CD4-positive, alpha-beta T cell treated with Interleukin-17A for 1 hour (primary cell): ENCODE data around the gene GNB1.

ENCODE experiments used
- DNase-seq: peaks from one replicate; pipeline ENCODE4 v3.0.0-alpha.2; 2020

GNB1 gene

DNA sequence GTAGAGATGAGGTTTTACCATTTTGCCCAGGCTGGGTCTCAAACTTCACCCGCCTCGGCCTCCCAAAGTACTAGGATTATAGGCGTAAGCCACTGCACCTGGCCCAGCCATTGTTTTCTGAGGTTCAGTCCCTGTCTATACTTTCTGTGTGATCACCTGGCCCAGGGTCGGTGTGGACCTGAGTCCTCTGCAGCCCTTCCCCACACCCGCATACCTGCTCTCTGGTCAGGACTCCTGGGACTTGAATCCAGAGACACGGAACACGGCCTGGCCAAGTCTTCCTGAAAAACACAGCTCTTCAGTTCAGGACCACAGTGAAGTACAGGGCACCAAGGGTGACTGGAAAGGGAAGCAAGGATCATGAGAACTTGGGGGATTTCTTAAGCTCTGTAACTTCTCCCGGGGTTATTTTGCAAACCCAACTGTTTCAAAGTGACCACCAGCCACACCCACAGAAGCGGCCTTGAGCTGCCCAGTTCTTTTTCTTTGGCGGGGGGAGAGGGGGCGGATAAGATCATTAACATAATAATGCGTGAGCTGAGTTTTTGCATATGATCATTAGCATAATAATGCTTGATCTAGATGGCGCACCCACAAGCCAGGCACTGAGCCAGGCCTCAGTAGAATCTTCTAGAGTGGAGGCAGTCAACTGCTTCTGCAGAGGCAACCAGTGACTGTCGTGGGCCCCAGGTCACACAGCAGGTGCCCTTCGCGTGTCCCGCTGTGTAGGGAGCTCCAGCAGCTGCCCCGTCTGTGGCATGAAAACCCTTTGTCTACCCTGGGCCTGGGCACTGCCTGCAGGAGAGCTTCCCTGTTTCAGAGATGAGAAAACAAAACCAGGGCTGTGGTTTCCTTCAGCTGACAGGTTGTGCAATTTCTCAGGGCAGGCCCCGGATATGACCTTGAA is 110.9 kb downstream of the GNB1 start:
- peak; percentile 80 for DNase-seq

DNA sequence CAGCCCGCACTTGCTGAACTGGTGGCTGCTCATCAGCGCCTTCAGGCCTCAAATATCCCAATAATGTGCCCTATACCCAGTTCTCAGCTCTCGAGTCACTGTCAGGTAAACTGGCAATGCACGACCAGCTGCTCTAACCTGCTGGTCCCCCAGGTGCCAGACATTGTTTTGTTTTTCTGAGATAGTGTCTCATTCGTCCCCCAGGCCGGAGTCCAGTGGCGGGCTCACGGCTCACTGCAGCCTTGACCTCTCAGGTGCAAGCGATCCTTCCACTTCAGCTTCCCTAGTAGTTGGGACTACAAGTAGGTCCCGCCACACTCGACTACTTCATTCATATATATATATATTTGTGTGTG is 111.6 kb downstream of the GNB1 start:
- peak; percentile 6 for DNase-seq

DNA sequence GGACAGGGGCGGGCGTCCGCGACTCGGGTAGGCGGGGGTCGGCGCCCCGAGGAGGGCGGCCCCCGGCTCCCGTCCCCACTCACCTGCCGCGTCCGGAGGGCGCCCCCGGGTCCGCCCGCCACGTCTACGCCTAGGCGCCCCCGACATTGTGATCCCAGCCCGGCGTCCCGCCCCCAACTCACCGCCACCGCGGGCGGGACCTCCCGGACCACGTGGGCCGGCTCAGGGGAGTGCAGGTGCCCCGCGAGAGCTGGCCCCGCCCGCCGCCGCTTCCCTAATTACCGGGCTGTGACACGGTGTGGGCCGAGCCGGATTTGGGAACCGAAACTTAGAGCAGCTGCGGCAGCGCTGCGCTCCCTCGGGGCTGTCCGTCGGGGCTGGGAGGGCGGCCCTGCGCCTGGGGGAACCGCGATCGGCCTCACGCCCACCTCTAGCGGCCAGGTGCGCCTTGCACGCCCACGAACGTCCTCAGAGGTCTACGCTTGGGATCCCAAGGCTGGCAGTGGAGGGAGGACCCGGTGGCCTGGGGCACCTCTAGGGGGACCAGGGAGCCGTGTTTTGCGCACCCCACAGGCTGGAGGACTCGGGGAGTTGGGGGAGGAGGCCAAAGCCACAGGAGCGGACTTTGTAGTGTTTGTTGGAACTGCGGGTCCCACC is 112.1 kb downstream of the GNB1 start:
- DNase-seq = peak; percentile 87

DNA sequence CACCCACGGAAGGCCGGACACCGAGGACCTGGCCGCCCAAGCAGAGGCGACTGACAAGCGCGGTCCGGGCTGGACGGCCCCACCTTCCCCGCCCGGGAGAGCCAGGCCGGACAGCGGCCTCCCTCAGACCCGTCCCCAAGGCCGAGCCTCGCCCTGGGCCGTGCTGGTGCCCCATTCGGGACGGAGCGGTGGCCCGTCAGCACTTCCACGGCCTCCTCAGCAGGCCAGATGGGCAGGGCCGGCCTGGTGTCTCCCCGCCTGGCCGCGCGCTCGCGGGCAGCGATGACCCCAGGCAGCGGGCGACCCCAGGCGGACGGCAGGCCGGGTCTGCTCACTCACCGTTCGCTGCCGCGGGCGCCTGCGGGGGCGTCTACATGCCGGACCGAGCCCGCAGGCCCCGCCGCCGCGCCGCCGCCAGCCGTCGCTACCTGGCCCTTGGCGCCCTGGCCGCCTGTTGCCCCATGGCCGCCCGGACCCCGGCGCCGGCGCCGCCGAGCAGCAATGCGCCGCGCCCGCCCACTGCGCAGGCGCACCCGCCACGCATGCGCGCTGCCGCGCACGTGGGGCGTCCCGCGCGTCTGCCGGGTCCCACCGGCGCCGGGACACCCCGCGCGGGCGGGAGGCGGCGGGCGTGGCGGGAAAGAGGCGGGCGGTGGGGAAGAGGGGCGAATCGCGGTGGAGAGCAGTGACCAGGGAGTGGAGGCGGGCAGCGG is 112.8 kb downstream of the GNB1 start, which contains the start of gene NADK:
Gene NADK, minus strand, starts transcription at position 521 of the 713 bp plus-strand sequence. CDS start 13,064 bp downstream, outside the sequence.
- DNase-seq = peak; percentile 75

DNA sequence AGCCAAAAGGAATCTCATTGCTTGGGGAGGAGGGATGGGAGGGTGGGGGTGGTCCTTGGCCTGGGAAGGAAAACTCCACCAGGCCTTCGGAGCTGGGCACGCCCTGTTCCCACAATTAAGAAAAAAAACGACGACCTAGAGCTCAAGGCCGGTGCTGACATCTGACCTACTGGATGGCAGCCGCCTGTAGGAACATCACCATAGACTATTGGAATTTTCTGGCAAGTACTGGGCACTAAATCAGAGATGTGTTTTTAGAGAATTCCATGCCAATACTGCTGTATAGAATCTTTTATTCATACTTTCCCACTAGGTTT is 113.3 kb downstream of the GNB1 start:
- DNase-seq = no peak

DNA sequence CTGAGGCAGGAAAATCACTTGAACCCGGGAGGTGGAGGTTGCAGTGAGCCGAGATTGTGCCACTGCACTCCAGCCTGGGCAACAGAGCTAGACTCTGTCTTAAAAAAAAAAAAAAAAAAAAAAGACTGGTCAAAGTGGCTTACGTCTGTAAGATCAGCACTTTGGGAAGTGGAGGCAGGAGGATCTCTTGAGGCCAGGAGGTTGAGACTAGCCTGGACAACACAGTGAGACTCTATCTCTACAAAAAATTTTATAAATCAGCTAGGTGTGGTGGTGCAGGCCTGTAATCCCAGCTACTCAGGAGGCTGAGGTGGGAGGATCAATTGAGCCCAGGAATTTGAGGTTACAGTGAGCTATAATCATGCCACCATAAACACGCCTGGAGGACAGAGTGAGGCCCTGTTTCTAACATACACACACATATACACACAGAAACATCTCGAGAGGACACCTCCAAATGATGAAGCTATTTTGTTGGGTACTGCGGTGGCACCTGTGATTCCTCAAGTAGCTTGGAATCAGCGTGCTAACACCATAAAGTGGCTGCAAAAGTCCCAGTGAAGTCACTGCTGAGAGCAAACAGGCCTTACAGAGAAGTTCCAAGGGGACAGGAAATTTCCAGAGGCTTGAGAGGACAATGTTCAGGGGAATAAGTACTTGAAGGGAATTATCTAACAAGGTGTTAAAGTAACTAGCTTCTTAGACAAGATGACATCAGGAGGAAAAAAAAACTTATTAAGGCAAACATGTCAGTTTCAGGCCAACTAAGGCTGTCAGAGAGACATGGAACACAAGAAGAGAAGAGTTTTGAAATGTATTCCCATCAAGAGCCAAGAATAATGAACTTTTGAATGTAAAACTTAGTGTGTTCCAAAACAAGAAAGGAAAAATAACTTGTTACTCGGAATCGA is 114.0 kb downstream of the GNB1 start:
- no peak for DNase-seq

DNA sequence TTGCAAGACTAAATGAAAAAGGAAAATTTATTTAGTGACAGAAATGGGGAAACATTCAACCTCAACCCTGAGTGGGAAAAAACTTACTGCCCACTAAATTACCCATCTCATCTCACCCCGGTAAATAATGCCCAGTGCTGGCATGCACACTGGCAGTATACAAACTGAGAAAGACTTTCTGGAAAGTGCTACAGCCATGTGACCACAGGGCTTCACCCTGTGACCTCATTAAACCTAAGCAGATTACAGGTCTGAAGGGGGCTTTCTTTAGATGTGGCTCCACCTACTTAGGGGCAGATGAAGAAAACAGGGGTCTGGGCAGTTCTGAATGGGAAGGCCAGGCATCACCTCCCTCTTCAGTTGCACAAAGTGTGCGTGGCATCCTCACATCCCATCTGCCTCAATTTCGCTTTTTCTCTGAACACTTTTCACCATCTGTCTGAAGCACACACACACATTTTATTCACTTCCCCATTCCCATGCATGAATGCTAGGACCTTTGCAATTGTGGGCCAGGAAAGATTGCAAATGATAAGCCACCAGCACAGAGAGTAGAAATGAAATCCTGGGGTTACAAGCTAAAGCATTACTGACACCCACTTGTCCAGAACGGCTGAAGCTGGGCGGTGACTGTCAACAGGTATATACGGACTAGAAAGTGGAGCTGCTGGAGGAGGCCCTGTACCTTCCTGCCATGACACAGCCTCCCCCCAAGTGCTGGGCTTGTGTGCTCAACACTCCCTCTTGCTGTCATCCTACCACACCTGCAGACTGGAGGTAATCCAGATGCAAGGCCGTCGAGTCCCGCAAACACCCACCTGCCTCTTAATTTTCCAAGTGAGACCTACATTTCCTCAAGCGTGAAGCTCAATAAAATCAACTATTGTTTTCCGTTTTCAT is 115.3 kb downstream of the GNB1 start:
- no peak for DNase-seq

DNA sequence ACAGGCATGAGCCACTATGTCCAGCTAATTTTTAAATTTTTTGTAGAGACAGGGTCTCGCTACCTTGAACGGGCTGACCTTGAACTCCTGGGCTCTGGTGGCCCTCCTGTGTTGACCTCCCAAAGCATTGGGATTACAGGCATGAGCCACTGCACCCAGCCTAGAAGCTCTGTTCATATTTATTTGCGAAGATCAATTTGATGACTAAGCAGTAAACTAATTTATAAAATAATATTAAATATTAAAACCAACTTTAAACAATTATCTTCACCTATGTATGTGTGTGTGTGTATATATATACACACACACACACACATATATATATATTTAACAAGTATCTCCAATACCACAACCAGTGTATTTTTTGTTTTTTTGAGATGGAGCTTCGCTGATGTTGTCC is 117.0 kb downstream of the GNB1 start:
- no peak for DNase-seq

DNA sequence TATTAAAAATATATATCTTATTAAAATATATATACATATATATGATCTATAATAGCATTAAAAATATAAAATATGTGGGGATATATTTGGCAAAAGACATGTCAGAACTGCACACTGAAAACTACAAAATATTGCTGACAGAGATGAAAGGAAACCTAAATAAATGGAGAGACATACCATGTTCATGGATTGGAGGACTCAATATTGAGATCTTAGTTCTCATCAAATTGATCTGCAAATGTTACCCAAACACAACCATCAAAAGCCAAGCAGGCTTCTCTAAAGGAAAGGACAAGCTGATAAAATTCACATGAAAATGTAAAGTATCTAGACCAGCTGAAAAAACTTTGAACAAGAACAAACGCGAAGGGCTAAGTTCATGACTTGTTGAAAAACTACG is 119.8 kb downstream of the GNB1 start:
- DNase-seq = no peak

DNA sequence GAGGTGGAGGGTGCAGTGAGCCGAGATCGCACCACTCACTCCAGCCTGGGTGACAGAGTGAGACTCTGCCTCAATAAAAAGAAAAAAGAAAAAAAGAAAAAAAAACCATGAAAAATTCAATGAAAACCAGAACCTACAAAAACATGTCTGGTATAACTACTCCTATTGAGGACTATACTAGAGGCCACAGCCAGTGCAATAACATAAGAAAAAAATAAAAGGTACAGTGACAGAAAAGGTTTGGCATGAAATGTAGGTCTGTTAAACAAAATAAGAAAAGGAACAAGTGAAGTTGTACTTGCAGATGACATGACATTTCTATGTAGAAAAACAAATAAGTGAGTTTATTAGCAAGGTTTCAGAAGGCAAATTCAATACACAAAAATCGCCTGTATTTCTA is 120.8 kb downstream of the GNB1 start:
- DNase-seq = no peak

DNA sequence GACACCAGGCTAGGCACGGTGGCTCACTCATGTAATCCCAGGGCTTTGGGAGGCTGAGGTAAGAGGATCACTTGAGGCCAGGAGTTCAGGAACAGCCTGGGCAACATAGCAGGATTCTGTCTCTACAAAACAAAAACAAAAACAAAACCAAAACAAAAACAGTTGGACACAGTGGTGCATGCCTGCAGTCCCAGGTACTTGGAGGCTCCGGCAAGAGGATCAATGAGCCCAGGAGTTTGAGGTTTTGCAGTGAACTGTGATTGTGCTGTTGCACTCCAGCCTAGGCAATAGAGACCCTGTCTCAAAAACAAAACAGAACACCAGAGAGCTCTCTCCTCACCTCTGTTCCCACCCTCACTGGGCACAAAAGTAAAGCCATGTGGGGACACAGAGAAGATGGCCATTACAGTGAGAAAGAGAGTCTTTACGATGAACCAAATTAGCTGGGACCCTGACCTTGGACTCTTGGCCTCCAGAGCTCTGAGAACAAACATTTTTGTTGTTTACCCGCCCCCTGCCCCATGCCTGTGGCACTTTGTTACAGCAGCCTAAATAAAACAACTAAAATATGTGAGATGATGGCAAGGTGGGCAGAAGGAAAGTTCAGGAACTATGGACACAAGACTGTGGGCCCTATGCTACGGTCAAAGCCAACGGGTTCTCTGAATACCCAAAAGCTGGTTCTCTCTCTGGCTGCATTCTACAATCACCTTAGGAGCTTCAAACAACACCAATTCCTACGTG is 122.5 kb downstream of the GNB1 start:
- no peak for DNase-seq

DNA sequence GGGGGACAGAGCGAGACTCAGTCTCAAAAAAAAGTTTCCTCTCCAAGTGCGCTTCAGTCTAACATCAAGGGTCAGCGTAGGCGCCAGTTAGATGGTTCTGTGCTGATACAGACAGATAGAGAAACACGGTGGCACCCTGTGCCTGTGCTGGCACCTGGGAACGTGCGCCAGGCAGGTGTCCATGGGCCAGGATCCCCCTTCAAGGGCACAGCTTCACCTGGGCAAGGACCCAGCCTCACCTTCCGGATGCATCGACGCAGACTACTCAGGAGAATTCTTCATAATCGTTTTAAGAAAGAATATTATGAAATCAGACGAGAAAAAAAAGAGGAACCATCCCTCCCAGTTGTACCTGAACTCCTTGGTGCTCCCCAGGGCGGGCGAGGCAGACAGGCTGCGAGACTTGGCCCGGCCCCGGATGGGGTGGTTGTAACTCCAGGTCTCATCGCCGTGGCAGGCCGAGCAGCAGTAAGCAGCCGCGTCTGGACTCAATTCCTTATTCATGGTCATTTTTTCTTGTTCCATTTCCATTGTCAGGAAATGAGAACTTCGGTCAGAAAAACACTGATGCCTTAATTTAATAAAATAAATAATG is 125.9 kb downstream of the GNB1 start:
- DNase-seq = no peak

DNA sequence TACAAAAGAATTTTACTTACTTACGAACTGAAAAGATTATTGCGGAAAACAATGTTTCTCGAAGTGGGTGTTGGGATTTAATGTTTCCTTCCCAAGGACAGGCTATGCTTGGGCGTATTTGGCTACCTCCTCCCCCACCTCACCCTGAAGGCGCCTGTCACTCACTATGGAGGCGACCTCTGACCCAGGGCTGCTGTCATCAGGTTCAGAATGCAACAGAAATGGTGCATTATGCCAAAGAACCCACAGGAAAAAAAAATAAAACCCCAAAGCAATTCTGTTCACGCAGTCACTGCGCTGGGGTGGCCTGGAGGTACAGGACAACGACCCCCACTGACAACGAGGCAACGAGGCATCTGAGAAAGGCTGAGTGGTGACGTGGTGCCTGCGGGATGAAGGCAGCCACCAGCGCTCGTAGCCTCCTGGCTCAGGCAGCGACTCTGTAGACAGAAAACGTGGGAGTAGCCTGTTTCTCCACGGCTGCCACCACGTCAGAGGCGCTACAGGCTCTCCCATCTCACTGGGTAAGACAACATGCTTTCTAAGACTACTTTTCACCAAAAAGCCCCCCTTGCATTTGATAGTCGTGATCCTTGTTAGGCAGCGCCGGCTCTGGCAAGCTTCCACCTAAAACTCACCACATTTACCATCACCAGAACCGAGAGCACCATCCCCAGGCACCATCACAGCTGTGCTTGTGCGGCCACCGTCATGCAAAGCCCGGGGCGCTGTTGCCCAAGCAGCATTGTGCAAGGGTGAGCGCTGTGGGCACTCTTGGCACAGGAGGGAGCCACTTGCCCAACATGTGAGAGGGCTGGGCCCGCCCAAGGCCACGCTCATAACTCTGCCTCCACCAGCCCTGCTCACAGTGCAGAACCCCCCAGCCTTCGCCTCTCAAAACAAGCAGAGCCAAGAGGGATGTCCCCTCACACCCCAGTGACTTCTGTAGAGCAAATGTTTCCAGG is 126.9 kb downstream of the GNB1 start:
- DNase-seq = peak; percentile 10

DNA sequence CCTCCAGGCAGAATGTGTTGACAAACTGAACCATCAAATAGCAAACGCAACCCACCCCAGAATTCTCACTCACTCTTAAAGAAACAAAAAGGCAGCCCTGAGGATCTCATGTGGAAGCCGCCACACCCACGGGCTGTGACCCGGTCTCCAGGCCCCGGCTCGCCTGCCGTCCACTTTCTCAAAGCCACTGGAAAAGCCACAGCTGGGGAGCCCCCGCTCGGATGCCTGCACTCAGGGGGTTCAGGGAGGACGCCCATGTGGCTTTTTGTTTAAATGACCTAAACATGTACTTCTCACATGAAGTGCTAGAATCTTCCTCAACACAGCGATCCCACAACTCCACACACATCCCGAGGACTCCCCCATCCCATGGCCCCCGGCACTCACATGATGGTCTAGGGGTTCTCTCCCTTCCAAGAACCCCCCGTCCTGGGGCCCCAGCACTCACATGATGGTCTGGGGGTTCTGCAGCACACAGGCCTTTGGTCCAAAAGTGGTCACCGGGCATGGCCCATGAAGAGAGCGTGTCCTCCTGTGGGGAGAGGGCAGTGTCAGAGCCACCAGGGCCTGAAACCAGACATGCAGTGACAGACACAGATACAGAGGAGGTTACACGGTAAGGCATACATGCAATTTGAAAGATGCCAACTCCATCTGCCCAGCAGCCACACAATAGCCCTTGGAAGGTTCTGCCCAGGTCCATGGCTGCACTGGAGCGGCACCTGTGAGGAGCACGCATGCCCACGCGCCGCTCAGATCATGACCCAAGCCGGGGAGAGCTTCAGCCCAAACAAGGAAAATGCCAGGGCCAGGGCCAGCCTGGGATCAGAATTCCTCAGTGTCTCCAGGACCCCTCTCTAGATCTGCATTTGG is 129.1 kb downstream of the GNB1 start:
- no peak for DNase-seq

DNA sequence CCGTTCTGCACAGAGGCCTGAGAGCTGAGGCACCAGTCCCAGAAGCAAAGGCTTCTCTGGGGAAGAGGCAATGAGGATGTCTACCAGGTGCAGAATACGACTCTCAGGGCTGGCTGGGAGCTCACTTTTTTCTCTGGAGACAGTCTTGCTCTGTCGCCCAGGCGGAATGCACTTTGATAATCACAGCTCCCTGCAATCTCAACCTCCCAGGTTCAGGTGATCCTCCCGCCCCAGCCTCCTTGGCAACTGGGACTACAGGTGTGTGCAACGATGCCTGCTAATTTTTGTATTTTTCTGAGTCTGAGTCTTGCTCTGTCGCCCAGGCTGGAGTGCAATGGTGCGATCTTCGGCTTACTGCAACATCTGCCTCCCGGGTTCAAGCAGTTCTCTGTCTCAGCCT is 130.2 kb downstream of the GNB1 start:
- no peak for DNase-seq

DNA sequence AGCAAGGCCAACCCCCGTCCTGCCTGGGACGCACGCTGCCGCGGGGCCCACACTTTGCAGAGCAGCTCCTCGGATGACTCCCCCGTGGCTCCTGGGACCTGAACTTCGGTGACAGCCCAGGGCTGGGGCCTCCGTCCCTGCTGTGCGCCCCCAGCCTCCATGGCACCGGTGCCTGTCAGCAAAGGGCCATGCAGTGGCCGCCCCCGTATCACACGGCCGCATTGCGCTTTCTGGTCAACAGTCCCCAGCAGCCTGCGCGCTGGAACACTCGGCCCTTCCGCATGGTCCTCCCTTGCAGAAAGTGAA is 130.6 kb downstream of the GNB1 start:
- DNase-seq = no peak

DNA sequence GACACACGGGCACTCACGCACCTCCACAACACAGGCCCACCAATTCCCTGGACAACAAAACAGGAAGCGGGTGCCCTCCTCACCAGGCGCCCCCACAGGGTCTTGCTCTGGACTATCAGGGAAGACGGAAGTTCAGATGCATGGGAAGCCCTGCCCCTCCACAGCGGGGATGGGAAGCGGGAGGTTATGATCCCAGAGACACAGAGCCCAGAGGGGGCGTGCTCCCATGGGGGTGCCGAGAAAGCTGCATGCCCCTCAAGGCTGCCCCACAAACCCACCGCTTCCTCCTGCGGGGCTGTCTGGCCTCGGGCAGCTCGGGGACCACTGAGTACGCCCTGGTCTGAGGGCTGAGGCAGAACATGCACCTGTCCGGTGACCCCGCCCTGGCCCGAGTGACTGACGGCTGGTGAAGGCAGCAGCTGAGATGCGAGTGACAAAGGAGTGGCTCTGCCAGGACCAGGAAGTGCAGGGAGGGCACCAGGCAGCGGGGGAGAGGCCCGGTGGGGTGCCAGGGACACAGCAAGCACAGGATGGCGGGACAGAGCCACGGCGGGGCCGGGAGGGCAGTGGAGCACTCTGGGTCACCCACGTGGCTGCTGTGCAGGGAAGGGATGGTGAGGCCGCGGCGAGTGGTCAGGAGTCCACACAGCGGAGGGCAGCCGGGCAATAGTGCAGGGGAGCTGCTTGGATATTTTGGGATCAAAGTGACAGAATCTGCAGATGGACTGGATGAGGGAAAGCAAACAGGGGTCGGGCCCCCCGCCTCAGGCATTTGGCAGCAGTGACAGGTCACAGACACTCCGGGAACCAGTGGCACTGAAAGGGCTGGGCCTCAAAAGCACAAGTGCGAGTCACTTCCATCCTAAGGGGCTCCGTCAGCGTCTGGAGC is 131.2 kb downstream of the GNB1 start:
- DNase-seq = no peak
